ENCODE results near the gene OR1L4. TPM values are rescaled to one million over a fixed set of nuclear protein-coding genes. Genes with fewer than 3 reads are reported as not detected.

OR1L4 gene
- total and polyA plus RNA-seq, 2 of the 4 experiments (the other 2 are of a cell fraction) = not detected

GRCh38 chr9:122695696-122696095, 28.1 kb upstream of the OR1L4 start:
- Histone ChIP-seq H2BK20ac (ENCODE audit: low read depth, low read length) (no peak overlapping the region), H3K27me3 (ENCODE audit: control insufficient read depth, insufficient read depth, low read length) (no peaks in the 10 kb centered on the region), H3K9me3 (ENCODE audit: control insufficient read depth, insufficient read depth, low read length) (no peaks in the 10 kb centered on the region), H3K4ac (ENCODE audit: low read depth, low read length) (no peak overlapping the region), H4K8ac (ENCODE audit: low read depth in 2 of 2, low read length in 2 of 2) (no peak overlapping the region), H3K9me1 (ENCODE audit: insufficient read depth, low read length) (no peaks in the 10 kb centered on the region), H2AK9ac (replicated peaks; ENCODE audit: low read depth, low read length, poor library complexity) (no peak overlapping the region), H2BK5ac (ENCODE audit: low read depth, low read length, poor library complexity, severe bottlenecking) (no peak overlapping the region), H3K79me1 (ENCODE audit: low read depth in 1 of 2, low read length in 2 of 2) (no peaks in the 10 kb centered on the region), H3K4me3 (ENCODE audit: insufficient read depth, low read depth, low read length) (no peak overlapping the region), H3K14ac (replicated peaks; ENCODE audit: low read depth, low read length) (no peak overlapping the region), H3K27ac (ENCODE audit: insufficient read depth, low read length) (no peak overlapping the region), H4K20me1 (ENCODE audit: insufficient read depth, low read length) (no peaks in the 10 kb centered on the region), H2AK5ac (ENCODE audit: low read depth, low read length) (no peak overlapping the region), H3K9ac (ENCODE audit: low read depth, low read length) (no peak overlapping the region), H2BK15ac (ENCODE audit: low read depth, low read length) (no peak overlapping the region), H3K36me3 (ENCODE audit: control insufficient read depth, insufficient read depth, low read length) (no peaks in the 10 kb centered on the region), H3K23ac (ENCODE audit: low read depth, low read length) (no peak overlapping the region), H3K4me2 (ENCODE audit: low read depth, low read length) (no peak overlapping the region), H3K18ac (ENCODE audit: low read depth, low read length) (no peak overlapping the region), H4K5ac (ENCODE audit: low read depth, low read length) (no peak overlapping the region), H2AFZ (replicated peaks; ENCODE audit: low read length, poor library complexity) (no peak overlapping the region), H3K56ac (ENCODE audit: extremely low read depth, insufficient read depth, low read length) (no peak overlapping the region), H4K91ac (ENCODE audit: insufficient read depth, low read depth, low read length) (no peak overlapping the region), H3K4me1 (ENCODE audit: control insufficient read depth, insufficient read depth, low read length) (no peaks in the 10 kb centered on the region), H2BK120ac (ENCODE audit: low read depth, low read length) (no peak overlapping the region)
- CTCF ChIA-PET = no interaction called here
- POLR2A ChIA-PET (ENCODE audit: unreplicated experiment) = no interaction called here
- in situ Hi-C loops (cut with MboI; ENCODE audit: low sequenced_read_pairs) = no loop called here
- BruUV-seq (replicated peaks) = no TSS peak
- dilution Hi-C loops (cut with HindIII; ENCODE audit: low sequenced_read_pairs, unreplicated experiment) = no loop called here
- intact Hi-C loops (cut with micrococcal nuclease) = no loop called here
- TF ChIP-seq CEBPB (IDR thresholded peaks at IDR 0.05; ENCODE audit: low read depth, low read length) (no peak), NFE2L2 (IDR thresholded peaks at IDR 0.05; ENCODE audit: low read depth, low read length) (no peak), CHD1 (IDR thresholded peaks at IDR 0.05; ENCODE audit: low read depth, low read length) (no peak), RFX5 (IDR thresholded peaks at IDR 0.05; ENCODE audit: low read depth, low read length) (no peak), MXI1 (IDR thresholded peaks at IDR 0.05; ENCODE audit: borderline replicate concordance, low read depth, low read length) (no peak), MAFK (IDR thresholded peaks at IDR 0.05; ENCODE audit: low read depth, low read length) (no peak), MAZ (IDR thresholded peaks at IDR 0.05; ENCODE audit: borderline replicate concordance, low read depth, low read length) (no peak), POLR2A (IDR thresholded peaks at IDR 0.05; ENCODE audit: low read depth, low read length) (no peak), RCOR1 (IDR thresholded peaks at IDR 0.05; ENCODE audit: insufficient replicate concordance, low read length) (no peak)
- TF ChIP-seq, protein P1, sequence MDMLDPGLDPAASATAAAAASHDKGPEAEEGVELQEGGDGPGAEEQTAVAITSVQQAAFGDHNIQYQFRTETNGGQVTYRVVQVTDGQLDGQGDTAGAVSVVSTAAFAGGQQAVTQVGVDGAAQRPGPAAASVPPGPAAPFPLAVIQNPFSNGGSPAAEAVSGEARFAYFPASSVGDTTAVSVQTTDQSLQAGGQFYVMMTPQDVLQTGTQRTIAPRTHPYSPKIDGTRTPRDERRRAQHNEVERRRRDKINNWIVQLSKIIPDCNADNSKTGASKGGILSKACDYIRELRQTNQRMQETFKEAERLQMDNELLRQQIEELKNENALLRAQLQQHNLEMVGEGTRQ (IDR thresholded peaks at IDR 0.05; ENCODE audit: low read depth, low read length) = no peak
- TF ChIP-seq, protein P2, sequence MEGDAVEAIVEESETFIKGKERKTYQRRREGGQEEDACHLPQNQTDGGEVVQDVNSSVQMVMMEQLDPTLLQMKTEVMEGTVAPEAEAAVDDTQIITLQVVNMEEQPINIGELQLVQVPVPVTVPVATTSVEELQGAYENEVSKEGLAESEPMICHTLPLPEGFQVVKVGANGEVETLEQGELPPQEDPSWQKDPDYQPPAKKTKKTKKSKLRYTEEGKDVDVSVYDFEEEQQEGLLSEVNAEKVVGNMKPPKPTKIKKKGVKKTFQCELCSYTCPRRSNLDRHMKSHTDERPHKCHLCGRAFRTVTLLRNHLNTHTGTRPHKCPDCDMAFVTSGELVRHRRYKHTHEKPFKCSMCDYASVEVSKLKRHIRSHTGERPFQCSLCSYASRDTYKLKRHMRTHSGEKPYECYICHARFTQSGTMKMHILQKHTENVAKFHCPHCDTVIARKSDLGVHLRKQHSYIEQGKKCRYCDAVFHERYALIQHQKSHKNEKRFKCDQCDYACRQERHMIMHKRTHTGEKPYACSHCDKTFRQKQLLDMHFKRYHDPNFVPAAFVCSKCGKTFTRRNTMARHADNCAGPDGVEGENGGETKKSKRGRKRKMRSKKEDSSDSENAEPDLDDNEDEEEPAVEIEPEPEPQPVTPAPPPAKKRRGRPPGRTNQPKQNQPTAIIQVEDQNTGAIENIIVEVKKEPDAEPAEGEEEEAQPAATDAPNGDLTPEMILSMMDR (conservative IDR thresholded peaks at IDR 0.05; ENCODE audit: low read depth, low read length) = no peak
- no CpG with 5 or more reads among the region's 1 CpG for WGBS, 2 experiments (ENCODE audit: extremely low coverage in 2 of 2, insufficient read length in 1 of 2)
- ATAC-seq (ENCODE audit: low read depth) = no peak
- DNase-seq = peak; percentile 3
